GM18498 (cell line): ENCODE measurements around the gene MCM7.

ENCODE experiments used
- ATAC-seq: cut with Tn5 transposase; IDR thresholded peaks from one replicate; pipeline ENCODE4 v1.9.1; 2021; ENCODE audit warnings: mild to moderate bottlenecking, moderate library complexity; ENCODE audit not compliant: unreplicated experiment

Gene MCM7

GRCh38 chr7:100124301-100125230 lies 23.4 kb upstream of the MCM7 start:
- no peak for ATAC-seq

- no peak for ATAC-seq
Measured at GRCh38 chr7:100122568-100122967, 21.4 kb upstream of the MCM7 start.

GRCh38 chr7:100122067-100122466 lies 20.9 kb upstream of the MCM7 start:
- ATAC-seq: no peak

- ATAC-seq: no peak
Measured at GRCh38 chr7:100120733-100121036, 19.5 kb upstream of the MCM7 start.

GRCh38 chr7:100119970-100120732 lies 19.0 kb upstream of the MCM7 start:
- peak; percentile 27 for ATAC-seq

GRCh38 chr7:100119072-100119969 lies 18.1 kb upstream of the MCM7 start, which contains the start of the genes CNPY4 and TAF6:
Gene CNPY4 (plus strand): TSS chr7:100119634. CDS start chr7:100119745, 111 bp downstream.
Gene TAF6 (minus strand): TSS chr7:100119358. CDS start chr7:100114209, 5,149 bp downstream.
- peak; percentile 72 for ATAC-seq

GRCh38 chr7:100118388-100119071 lies 17.3 kb upstream of the MCM7 start:
- no peak for ATAC-seq

- ATAC-seq: no peak
Measured at GRCh38 chr7:100115026-100115425, 13.8 kb upstream of the MCM7 start.

GRCh38 chr7:100111914-100112313 lies 10.7 kb upstream of the MCM7 start:
- no peak for ATAC-seq

- ATAC-seq: no peak
Measured at GRCh38 chr7:100111156-100111555, 10.0 kb upstream of the MCM7 start.

GRCh38 chr7:100109521-100110163 lies 8.4 kb upstream of the MCM7 start:
- no peak for ATAC-seq

- ATAC-seq: no peak
Measured at GRCh38 chr7:100107890-100108289, 6.7 kb upstream of the MCM7 start.

- ATAC-seq: no peak
Measured at GRCh38 chr7:100107125-100107737, 6.0 kb upstream of the MCM7 start.

- no peak for ATAC-seq
Measured at GRCh38 chr7:100106633-100107032, 5.4 kb upstream of the MCM7 start.

- no peak for ATAC-seq
Measured at GRCh38 chr7:100105534-100105933, 4.3 kb upstream of the MCM7 start.

GRCh38 chr7:100102950-100103840 lies 2.0 kb upstream of the MCM7 start:
- no peak for ATAC-seq

GRCh38 chr7:100100420-100101015 lies 679 bp downstream of the MCM7 start:
- peak; percentile 69 for ATAC-seq

- no peak for ATAC-seq
Measured at GRCh38 chr7:100099452-100099851, 1.7 kb downstream of the MCM7 start.
